Measurements from ENCODE around the gene CYSRT1.

Gene CYSRT1

GRCh38 chr9:137233143-137233980 lies 8.4 kb downstream of the CYSRT1 start:
- H3K27ac ChIP-seq (ENCODE audit: extremely low read depth, low read depth, low read length): no peak overlapping the region
- no peak overlapping the region for H3K4me3 ChIP-seq (ENCODE audit: low read depth, low read length)
- H3K9me3 ChIP-seq (ENCODE audit: control insufficient read depth, insufficient read depth, low read depth, low read length): no peaks in the 10 kb centered on the region
- peaks cover 3% of the 10 kb centered on the region; the same call in 1 of the 2 replicates for H3K4me1 ChIP-seq (ENCODE audit: control insufficient read depth, insufficient read depth, low read length)
- peaks cover 0 to under 1% of the 10 kb centered on the region in 2 experiments; a peak in 1 of 3 replicates for H3K36me3 ChIP-seq (ENCODE audit: control insufficient read depth in 2 of 2, insufficient read depth in 1 of 2, low read length in 2 of 2)
- TF ChIP-seq BCL11B (tag by site-specific recombination; IDR thresholded peaks at IDR 0.05; ENCODE audit: low read depth) (peak; percentile 68; the same call in 1 of the 2 replicates), BCL11A (tag by site-specific recombination; IDR thresholded peaks at IDR 0.05; ENCODE audit: low read depth) (0 out of 2 replicates have a peak, but pooled peaks have one; percentile 31), ZNF157 (tag by site-specific recombination; IDR thresholded peaks at IDR 0.05) (peak; percentile 88), PATZ1 (tag by site-specific recombination; IDR thresholded peaks at IDR 0.05) (no peak)
- ChIA-PET POLR2A (interaction anchor here (0.8 kb wide), 1 partner anchor 10 kb away, joined by 3 read pairs; no protein-coding TSS in a partner anchor), CTCF (interaction anchor here (0.6 to 1.2 kb wide), 4 partner anchors 18 to 35 kb away, joined by 3 to 4 read pairs (median 3); partner anchors contain the start of genes STPG3 and TPRN)

GRCh38 chr9:137234055-137234697 lies 9.2 kb downstream of the CYSRT1 start:
- H3K9me3 ChIP-seq (ENCODE audit: control insufficient read depth, insufficient read depth, low read depth, low read length): no peaks in the 10 kb centered on the region
- ChIA-PET POLR2A (interaction anchor here (0.8 to 1.0 kb wide), 2 partner anchors 9 to 58 kb away, joined by 3 read pairs; no protein-coding TSS in a partner anchor), CTCF (interaction anchor here (0.6 to 3.4 kb wide), 9 partner anchors 9 to 205 kb away, joined by 3 to 16 read pairs (median 4); partner anchors contain the start of genes ANAPC2, CYSRT1, SSNA1 and STPG3)
- TF ChIP-seq ZNF544 (tag by site-specific recombination; IDR thresholded peaks at IDR 0.05) (no peak), ZBTB11 (tag by site-specific recombination; conservative IDR thresholded peaks at IDR 0.05; ENCODE audit: low read depth) (no peak), SP3 (tag by site-specific recombination; IDR thresholded peaks at IDR 0.05) (no peak), ZNF658 (tag by site-specific recombination; IDR thresholded peaks at IDR 0.05) (no peak)
- H3K4me1 ChIP-seq (ENCODE audit: control insufficient read depth, insufficient read depth, low read length): peaks cover 3% of the 10 kb centered on the region; the same call in 1 of the 2 replicates
- no peak overlapping the region for H3K27ac ChIP-seq (ENCODE audit: extremely low read depth, low read depth, low read length)
- H3K36me3 ChIP-seq (ENCODE audit: control insufficient read depth in 2 of 2, insufficient read depth in 1 of 2, low read length in 2 of 2): peaks cover 0 to 7% of the 10 kb centered on the region in 2 experiments; a peak in 1 of 3 replicates
- no peak overlapping the region for H3K4me3 ChIP-seq (ENCODE audit: low read depth, low read length)

GRCh38 chr9:137234758-137235423 lies 9.9 kb downstream of the CYSRT1 start:
- Histone ChIP-seq H3K36me3 (ENCODE audit: control insufficient read depth in 2 of 2, insufficient read depth in 1 of 2, low read length in 2 of 2) (peaks cover 0 to 7% of the 10 kb centered on the region in 2 experiments; a peak in 1 of 3 replicates), H3K4me1 (ENCODE audit: control insufficient read depth, insufficient read depth, low read length) (peaks cover 3% of the 10 kb centered on the region; the same call in 1 of the 2 replicates), H3K9me3 (ENCODE audit: control insufficient read depth, insufficient read depth, low read depth, low read length) (no peaks in the 10 kb centered on the region), H3K27ac (ENCODE audit: extremely low read depth, low read depth, low read length) (no peak overlapping the region), H3K4me3 (ENCODE audit: low read depth, low read length) (no peak overlapping the region)
- POLR2A ChIA-PET: interaction anchor here (0.6 to 1.0 kb wide), 2 partner anchors 27 to 58 kb away, joined by 3 to 5 read pairs; no protein-coding TSS in a partner anchor
- TF ChIP-seq ZNF600 (tag by site-specific recombination; IDR thresholded peaks at IDR 0.05) (0 out of 2 replicates have a peak, but pooled peaks have one; percentile 23), ZNF704 (tag by site-specific recombination; IDR thresholded peaks at IDR 0.05) (no peak), GLIS2 (tag by site-specific recombination; IDR thresholded peaks at IDR 0.05) (peak; percentile 34), SCRT2 (tag by site-specific recombination; IDR thresholded peaks at IDR 0.05) (peak; percentile 23; the same call in 1 of the 2 replicates), ZNF404 (tag by site-specific recombination; IDR thresholded peaks at IDR 0.05) (no peak), KLF10 (tag by site-specific recombination; IDR thresholded peaks at IDR 0.05) (no peak), ZNF335 (tag by site-specific recombination; conservative IDR thresholded peaks at IDR 0.05) (no peak)
- CTCF ChIA-PET: interaction anchor here (0.5 to 3.4 kb wide), 14 partner anchors 10 to 446 kb away, joined by 3 to 16 read pairs (median 4); partner anchors contain the start of genes ANAPC2, CYSRT1 and SSNA1
